ENCODE measurements around the gene CDH10. TPM values are rescaled to one million over a fixed set of nuclear protein-coding genes. Genes with fewer than 3 reads are reported as not detected.

CDH10 gene
- total RNA-seq, 2 donors from 2014 or later: not detected

DNA sequence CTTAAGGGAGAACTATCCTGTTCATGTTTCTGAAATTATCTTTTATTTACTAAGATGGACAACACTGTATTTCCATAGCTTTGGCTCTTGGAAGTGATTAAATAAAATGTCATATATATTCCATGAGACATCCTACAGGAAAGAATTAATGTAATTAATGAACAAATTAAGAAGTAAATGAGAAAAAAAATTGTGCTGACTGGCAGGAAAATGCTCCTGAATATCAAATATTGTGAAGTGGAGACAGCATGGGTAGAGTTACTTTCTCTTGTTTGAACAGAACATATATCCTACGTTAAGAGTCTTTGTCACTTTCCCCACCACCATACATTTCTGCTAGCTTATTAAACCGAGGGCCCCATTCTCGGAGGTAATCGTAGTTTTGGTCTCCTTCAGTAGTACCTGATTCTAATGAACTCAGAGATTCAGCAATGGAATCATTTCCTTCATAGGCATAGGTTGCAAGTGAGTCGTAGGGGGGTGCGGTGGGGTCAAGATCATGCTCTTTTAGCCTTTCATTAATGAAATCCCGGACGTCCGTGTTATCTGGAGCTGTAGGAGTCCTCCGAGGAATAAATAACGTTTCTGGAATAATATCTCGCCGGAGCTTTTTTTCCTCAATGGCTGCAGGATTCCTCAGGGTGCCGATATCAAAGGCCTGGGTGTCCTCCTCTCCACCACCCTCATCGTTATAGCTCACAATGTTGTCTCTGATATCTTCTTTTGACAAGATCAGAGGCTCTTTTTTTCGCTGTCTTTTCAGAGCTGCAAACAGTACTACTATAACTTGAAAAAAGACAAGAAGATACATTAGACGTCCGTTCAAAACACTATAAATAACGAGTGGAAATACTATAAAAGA, 157.2 kb downstream of the CDH10 start:
- H3K27ac Mint-ChIP-seq: no peak overlapping the region
- no peaks in the 10 kb centered on the region for H3K36me3 Mint-ChIP-seq (ENCODE audit: low read depth)
- no peaks in the 10 kb centered on the region for H3K9me3 Mint-ChIP-seq
- no peak overlapping the region for H3K4me3 Mint-ChIP-seq
- H3K4me1 Mint-ChIP-seq: no peaks in the 10 kb centered on the region
- no peak for ATAC-seq (replicated peaks)
- no peaks in the 10 kb centered on the region for H3K27me3 Mint-ChIP-seq

DNA sequence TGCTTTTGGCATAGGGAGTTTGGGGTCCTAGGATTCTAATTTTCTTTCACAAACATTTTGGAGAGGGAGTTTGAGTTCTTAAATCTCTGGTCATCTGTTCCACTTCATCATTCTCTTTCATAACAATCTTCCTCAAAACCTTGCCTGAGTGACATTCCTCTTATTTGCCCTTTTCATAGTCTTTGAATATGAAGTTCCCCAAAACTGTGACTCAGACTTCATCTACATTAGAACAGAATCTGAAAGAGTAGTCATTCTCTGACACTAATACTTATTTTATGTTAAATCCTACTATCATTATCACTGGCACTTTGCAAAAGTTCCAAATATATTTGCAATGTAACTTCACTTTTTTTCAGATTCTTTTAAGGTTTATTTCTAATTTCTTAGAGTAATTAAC, 163.8 kb downstream of the CDH10 start:
- H3K4me3 Mint-ChIP-seq: no peak overlapping the region
- H3K9me3 Mint-ChIP-seq: no peaks in the 10 kb centered on the region
- no peaks in the 10 kb centered on the region for H3K36me3 Mint-ChIP-seq (ENCODE audit: low read depth)
- no peaks in the 10 kb centered on the region for H3K4me1 Mint-ChIP-seq
- H3K27ac Mint-ChIP-seq: no peak overlapping the region
- H3K27me3 Mint-ChIP-seq: no peaks in the 10 kb centered on the region
- no peak for ATAC-seq (replicated peaks)

DNA sequence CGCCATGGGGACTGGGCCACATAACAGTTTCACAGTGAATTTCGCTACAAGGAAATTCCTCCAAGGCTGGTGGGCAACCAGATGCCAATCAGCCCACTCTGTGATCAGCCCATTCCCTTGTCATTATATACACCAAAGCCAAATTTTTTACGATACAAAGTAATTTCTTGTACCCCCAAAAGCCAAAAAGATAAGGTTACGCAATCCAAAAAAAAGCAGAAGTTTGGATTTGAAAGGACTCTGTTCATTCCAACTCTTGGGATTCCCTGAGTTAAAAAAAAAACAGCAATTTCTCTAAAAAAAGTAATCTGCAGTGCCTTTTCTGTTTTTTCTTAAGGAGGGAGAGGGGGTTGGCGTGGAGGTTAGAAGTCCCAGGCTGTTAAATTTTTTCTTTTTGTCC, 166.8 kb downstream of the CDH10 start:
- Mint-ChIP-seq H3K4me1 (no peaks in the 10 kb centered on the region), H3K27ac (no peak overlapping the region), H3K4me3 (no peak overlapping the region), H3K9me3 (peaks cover 4% of the 10 kb centered on the region), H3K27me3 (no peaks in the 10 kb centered on the region), H3K36me3 (ENCODE audit: low read depth) (no peaks in the 10 kb centered on the region)
- no peak for ATAC-seq (replicated peaks)

DNA sequence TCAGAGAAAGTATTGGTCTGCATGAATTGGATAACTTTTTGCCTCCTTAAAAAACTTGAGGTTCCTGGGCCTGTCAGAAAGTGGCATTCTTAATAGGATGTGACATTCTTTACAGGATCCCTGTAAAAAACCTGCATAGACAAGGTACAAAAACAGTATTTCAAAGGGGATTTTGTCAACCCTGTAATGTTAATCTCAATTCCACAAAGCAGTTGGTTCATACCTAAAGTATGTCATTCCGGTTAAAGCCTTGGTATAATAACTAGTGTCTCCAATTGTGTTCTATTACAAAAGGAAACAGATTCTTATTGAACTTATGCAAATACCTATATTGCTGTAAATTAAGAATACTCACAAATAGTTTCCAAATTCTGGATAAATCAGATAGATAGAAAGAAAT, 169.7 kb downstream of the CDH10 start:
- Mint-ChIP-seq H3K27ac (no peak overlapping the region), H3K9me3 (peaks cover 4% of the 10 kb centered on the region), H3K27me3 (no peaks in the 10 kb centered on the region), H3K4me1 (no peaks in the 10 kb centered on the region), H3K4me3 (no peak overlapping the region), H3K36me3 (ENCODE audit: low read depth) (no peaks in the 10 kb centered on the region)
- ATAC-seq (replicated peaks): no peak

DNA sequence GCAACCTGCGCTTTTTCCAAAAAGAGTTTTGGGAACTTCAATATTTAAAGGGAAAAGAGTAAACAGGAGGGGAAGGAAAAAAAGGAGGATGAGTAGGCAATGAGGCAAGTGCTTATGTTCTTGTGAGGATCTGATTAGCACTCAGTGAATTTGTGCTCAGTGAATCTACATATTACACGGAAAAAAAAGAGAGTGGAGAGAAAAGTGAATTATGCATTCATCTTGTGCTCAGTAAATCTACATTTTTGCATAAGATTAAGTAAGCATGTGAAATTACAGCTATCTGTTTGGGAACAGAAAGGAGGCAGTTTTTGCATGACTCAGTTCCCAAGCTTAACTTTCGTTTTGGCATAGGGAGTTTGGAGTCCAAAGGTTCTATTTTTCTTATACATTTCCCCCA, 170.1 kb downstream of the CDH10 start:
- Mint-ChIP-seq H3K4me1 (no peaks in the 10 kb centered on the region), H3K36me3 (ENCODE audit: low read depth) (no peaks in the 10 kb centered on the region), H3K4me3 (no peak overlapping the region), H3K27ac (no peak overlapping the region), H3K27me3 (no peaks in the 10 kb centered on the region), H3K9me3 (peaks cover 4% of the 10 kb centered on the region)
- no peak for ATAC-seq (replicated peaks)

DNA sequence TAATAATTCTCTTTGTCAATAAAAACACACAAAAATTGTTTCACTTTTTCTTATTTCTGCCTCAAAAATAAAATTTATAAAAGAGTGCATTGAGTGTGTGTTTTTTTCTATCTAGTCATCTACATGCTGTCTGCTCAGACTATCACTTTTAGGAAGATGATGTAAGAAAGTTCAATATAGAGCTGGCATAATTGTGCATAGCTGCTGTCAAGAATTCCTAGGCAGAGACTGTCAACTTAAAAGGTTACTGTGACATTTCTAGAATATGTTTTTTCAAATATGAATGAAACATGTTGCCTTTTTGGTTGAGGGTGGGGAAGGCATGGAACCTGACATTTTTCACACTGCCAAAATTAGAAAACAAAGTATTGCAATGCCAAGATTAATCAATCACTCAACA, 172.3 kb downstream of the CDH10 start:
- no peak for ATAC-seq (replicated peaks)

DNA sequence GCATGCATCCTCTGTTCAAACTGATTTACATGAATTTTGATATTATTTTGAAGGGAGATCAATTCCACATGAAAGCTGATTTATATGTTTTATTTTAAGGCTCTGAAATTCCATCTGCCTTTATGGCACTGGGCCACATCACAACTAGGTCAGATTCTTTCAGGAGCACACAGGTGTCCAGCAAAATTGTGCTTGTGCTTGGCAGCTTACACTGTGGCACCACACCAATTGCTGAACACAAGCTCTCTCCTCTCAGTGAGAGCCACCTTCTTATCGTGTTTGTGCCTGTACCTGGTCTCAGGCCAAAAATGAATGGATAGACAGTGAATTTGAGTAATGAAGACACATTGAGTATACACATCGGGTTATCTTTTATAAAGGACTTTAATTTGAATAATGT, 200.4 kb downstream of the CDH10 start:
- no peaks in the 10 kb centered on the region for H3K36me3 Mint-ChIP-seq (ENCODE audit: low read depth)
- no peaks in the 10 kb centered on the region for H3K27me3 Mint-ChIP-seq
- H3K4me1 Mint-ChIP-seq: no peaks in the 10 kb centered on the region
- peaks cover 11% of the 10 kb centered on the region for H3K9me3 Mint-ChIP-seq
- no peak overlapping the region for H3K4me3 Mint-ChIP-seq
- H3K27ac Mint-ChIP-seq: no peak overlapping the region
- ATAC-seq (replicated peaks): no peak

More for the DNA sequence above, 172.3 kb downstream of the CDH10 start:
- H3K36me3 Mint-ChIP-seq (ENCODE audit: low read depth): no peaks in the 10 kb centered on the region
- no peak overlapping the region for H3K27ac Mint-ChIP-seq
- H3K9me3 Mint-ChIP-seq: peaks cover 4% of the 10 kb centered on the region
- no peaks in the 10 kb centered on the region for H3K27me3 Mint-ChIP-seq
- no peaks in the 10 kb centered on the region for H3K4me1 Mint-ChIP-seq
- H3K4me3 Mint-ChIP-seq: no peak overlapping the region

DNA sequence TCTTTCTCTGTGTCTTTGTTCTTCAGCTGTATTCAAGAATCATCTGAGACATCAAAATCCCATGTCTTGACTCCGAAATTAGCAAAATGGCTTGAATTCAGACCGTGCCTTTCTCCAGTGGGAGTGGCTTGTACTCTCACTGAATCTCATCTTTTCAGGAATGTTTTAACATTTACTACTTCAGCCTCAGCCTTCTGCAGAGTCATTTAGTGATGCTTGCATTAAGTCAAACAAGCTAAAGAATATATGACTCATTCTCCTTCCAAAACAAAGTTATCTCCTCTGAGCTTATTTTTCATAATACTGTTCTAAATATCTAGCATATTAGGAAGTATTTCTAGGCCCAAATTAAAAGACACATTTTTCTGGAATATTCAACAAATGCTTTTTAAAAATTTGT, 205.3 kb downstream of the CDH10 start:
- no peak overlapping the region for H3K27ac Mint-ChIP-seq
- H3K9me3 Mint-ChIP-seq: peaks cover 15% of the 10 kb centered on the region
- no peaks in the 10 kb centered on the region for H3K4me1 Mint-ChIP-seq
- H3K36me3 Mint-ChIP-seq (ENCODE audit: low read depth): no peaks in the 10 kb centered on the region
- ATAC-seq (replicated peaks): no peak
- H3K4me3 Mint-ChIP-seq: no peak overlapping the region
- H3K27me3 Mint-ChIP-seq: no peaks in the 10 kb centered on the region

Data from activated T-helper 17 cell treated with anti-CD3 and anti-CD28 coated beads, Interleukin-2, amount 50 U/mL, for 72 hours (primary cell).